OCI-LY1 (cell line): ENCODE measurements around the gene TNS3.

Experiments
- EZH2 ChIP-seq: fragments of 200-600 bp; sonication (generic), shearing (Covaris generic); IDR thresholded peaks from 2 replicates; pipeline ENCODE4 v1.8.0; 2017; ENCODE audit warnings: borderline replicate concordance, mixed run types, mild to moderate bottlenecking, antibody characterized with exemption, low read length, moderate library complexity, mixed read lengths
- TF ChIP-seq, protein P1 (sequence below): fragments of 200-600 bp; sonication (generic), shearing (Covaris generic); IDR thresholded peaks from 2 replicates; pipeline ENCODE4 v1.5.1; 2017; ENCODE audit warnings: mild to moderate bottlenecking, antibody characterized with exemption, low read length, moderate library complexity, mixed read lengths

DNA sequence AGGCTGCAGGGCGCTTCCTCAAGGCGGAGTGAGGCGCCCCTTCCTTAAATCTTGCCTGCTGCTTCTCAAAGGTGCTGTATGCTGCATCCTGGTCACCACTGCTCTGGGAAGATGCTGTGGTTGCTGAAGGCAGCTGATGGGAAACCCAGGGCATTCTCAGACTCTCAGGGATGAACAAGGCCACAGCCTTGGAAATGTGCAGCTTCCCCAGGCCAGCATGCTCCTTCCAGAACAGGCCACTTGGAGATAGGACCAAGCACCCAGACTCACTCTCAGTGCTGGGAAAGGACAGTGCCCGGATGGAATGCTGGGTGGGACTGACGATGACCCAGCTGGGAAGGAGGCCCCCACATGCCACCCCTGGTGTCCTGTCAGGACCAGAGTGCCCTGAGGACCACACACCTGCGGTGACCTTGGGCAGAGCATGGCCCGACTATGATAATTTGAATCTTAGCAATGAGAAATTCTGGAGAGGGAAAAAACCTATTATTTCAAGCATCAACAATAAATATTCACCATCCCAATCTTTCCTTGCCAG, 235.5 kb downstream of the TNS3 start:
- no peak for TF ChIP-seq EZH2
- TF ChIP-seq, protein P1, sequence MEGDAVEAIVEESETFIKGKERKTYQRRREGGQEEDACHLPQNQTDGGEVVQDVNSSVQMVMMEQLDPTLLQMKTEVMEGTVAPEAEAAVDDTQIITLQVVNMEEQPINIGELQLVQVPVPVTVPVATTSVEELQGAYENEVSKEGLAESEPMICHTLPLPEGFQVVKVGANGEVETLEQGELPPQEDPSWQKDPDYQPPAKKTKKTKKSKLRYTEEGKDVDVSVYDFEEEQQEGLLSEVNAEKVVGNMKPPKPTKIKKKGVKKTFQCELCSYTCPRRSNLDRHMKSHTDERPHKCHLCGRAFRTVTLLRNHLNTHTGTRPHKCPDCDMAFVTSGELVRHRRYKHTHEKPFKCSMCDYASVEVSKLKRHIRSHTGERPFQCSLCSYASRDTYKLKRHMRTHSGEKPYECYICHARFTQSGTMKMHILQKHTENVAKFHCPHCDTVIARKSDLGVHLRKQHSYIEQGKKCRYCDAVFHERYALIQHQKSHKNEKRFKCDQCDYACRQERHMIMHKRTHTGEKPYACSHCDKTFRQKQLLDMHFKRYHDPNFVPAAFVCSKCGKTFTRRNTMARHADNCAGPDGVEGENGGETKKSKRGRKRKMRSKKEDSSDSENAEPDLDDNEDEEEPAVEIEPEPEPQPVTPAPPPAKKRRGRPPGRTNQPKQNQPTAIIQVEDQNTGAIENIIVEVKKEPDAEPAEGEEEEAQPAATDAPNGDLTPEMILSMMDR = no peak
